Loucy (cell line): ENCODE measurements around the gene TMEM94.

Experiments used
- CTCF ChIP-seq: fragments of 200-600 bp; sonication (generic); conservative IDR thresholded peaks from 2 replicates; pipeline ENCODE4 v1.5.1; 2014; ENCODE audit warnings: mild to moderate bottlenecking, antibody characterized with exemption, low read length
- EZH2phosphoT487 ChIP-seq: fragments of 200-600 bp; IDR thresholded peaks from 2 replicates; pipeline ENCODE4 v1.6.1; 2018; ENCODE audit warnings: antibody characterized with exemption, mild to moderate bottlenecking, moderate library complexity, borderline replicate concordance

- TF ChIP-seq CTCF (no peak), EZH2phosphoT487 (no peak)
Observed at GRCh38 chr17:75505640-75506039, 49.2 kb downstream of the TMEM94 start.
